Measurements from ENCODE around the gene CNDP1.

DNA sequence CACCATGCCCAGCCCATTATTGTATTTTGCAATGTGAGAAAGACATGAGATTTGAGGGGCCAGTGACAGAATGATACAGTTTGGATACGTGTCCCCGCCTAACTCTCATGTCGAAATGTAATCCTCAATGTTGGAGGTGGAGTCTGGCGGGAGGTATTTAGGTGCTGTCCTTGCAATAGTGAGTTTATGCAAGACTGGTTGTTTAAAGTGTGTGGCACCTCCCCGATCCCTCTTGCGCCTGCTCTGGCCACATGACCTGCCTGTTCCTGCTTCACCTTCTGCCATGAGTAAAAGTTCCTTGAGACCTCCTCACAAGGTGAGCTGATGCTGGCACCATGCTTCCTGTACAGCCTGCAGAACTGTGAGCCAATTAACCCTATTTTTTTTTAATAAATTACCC is 16.6 kb downstream of the CNDP1 start:
- TF ChIP-seq, protein P1, sequence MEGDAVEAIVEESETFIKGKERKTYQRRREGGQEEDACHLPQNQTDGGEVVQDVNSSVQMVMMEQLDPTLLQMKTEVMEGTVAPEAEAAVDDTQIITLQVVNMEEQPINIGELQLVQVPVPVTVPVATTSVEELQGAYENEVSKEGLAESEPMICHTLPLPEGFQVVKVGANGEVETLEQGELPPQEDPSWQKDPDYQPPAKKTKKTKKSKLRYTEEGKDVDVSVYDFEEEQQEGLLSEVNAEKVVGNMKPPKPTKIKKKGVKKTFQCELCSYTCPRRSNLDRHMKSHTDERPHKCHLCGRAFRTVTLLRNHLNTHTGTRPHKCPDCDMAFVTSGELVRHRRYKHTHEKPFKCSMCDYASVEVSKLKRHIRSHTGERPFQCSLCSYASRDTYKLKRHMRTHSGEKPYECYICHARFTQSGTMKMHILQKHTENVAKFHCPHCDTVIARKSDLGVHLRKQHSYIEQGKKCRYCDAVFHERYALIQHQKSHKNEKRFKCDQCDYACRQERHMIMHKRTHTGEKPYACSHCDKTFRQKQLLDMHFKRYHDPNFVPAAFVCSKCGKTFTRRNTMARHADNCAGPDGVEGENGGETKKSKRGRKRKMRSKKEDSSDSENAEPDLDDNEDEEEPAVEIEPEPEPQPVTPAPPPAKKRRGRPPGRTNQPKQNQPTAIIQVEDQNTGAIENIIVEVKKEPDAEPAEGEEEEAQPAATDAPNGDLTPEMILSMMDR (IDR thresholded peaks at IDR 0.05) = no peak
- no peak for TF ChIP-seq POLR2A (IDR thresholded peaks at IDR 0.05)

Measured in lower leg skin (tissue), 3 donors.